Measurements from ENCODE around the gene TXLNB.

GRCh38 chr6:139320081-139320480 is 28.3 kb upstream of the TXLNB start:
- TF ChIP-seq POLR2A (IDR thresholded peaks at IDR 0.05) = no peak
- TF ChIP-seq CTCF (IDR thresholded peaks at IDR 0.05) = no peak
